ENCODE measurements around the gene NUDT21.

- TF ChIP-seq CTCF (conservative IDR thresholded peaks at IDR 0.05; ENCODE audit: low read length) (no peak), EZH2phosphoT487 (IDR thresholded peaks at IDR 0.05; ENCODE audit: borderline replicate concordance) (no peak)
These were observed 13.1 kb downstream of the NUDT21 start for GRCh38 chr16:56438038-56438437.

Data from Loucy (cell line).